Measurements from ENCODE around the gene ATP13A3. TPM values are rescaled to one million over a fixed set of nuclear protein-coding genes. Genes with fewer than 3 reads are reported as not detected.

ATP13A3 gene
- total and polyA plus RNA-seq, 4 donors, result 33.6 to 257 (median 56.4) TPM

DNA sequence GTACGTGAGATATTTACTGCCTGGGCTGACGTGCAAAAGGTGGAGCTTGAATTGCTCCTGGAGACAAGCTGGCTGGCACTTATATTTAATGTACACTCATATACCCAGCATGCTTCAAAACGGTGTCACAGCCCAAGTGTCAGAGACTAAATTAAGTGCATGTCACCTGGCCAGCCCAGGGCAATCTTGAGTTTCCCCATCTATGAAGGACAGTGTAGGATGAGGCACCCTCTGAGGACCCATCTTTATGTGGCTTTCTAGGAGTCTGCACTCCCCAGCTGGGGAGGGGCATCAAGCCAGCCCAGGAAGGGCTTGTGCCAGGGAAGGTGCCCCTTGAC is 122.5 kb downstream of the ATP13A3 start:
- H3K4me3 ChIP-seq (ENCODE audit: low read depth in 1 of 3, low read length in 3 of 3), result no peak overlapping the region
- H3K9ac ChIP-seq (ENCODE audit: low read depth in 1 of 2, low read length in 2 of 2), result no peak overlapping the region
- 80% methylated on average over 3 of the region's 3 CpGs for WGBS
- H3K9me3 ChIP-seq (ENCODE audit: control insufficient read depth in 4 of 4, low read length in 3 of 4), result no peaks in the 10 kb centered on the region
- H3K4me1 ChIP-seq (ENCODE audit: control insufficient read depth in 4 of 4, insufficient read depth in 4 of 4, low read length in 3 of 4), result peaks cover 0 to 7% (median 3%) of the 10 kb centered on the region in 4 donors
- H3K36me3 ChIP-seq (ENCODE audit: control insufficient read depth in 4 of 4, insufficient read depth in 3 of 4, low read depth in 1 of 4, low read length in 3 of 4), result no peaks in the 10 kb centered on the region
- peaks cover 0 to 4% (median 0%) of the 10 kb centered on the region in 4 donors for H3K27me3 ChIP-seq (ENCODE audit: control insufficient read depth in 4 of 4, insufficient read depth in 4 of 4, low read length in 3 of 4)
- H3K27ac ChIP-seq (ENCODE audit: low read depth in 1 of 2, low read length in 2 of 2), result peak overlapping the region in 1 of 2 donors; percentile 1
- no peak for TF ChIP-seq JUND (IDR thresholded peaks at IDR 0.05)
- TF ChIP-seq, protein P1, sequence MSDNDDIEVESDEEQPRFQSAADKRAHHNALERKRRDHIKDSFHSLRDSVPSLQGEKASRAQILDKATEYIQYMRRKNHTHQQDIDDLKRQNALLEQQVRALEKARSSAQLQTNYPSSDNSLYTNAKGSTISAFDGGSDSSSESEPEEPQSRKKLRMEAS (IDR thresholded peaks at IDR 0.05), result no peak
- TF ChIP-seq HNF4G (IDR thresholded peaks at IDR 0.05), result no peak
- no peak for TF ChIP-seq TAF1 (conservative IDR thresholded peaks at IDR 0.05)
- TF ChIP-seq, protein P2, sequence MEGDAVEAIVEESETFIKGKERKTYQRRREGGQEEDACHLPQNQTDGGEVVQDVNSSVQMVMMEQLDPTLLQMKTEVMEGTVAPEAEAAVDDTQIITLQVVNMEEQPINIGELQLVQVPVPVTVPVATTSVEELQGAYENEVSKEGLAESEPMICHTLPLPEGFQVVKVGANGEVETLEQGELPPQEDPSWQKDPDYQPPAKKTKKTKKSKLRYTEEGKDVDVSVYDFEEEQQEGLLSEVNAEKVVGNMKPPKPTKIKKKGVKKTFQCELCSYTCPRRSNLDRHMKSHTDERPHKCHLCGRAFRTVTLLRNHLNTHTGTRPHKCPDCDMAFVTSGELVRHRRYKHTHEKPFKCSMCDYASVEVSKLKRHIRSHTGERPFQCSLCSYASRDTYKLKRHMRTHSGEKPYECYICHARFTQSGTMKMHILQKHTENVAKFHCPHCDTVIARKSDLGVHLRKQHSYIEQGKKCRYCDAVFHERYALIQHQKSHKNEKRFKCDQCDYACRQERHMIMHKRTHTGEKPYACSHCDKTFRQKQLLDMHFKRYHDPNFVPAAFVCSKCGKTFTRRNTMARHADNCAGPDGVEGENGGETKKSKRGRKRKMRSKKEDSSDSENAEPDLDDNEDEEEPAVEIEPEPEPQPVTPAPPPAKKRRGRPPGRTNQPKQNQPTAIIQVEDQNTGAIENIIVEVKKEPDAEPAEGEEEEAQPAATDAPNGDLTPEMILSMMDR (IDR thresholded peaks at IDR 0.05; ENCODE audit: low read depth, low read length, missing input control), result no peak
- TF ChIP-seq RAD21 (IDR thresholded peaks at IDR 0.05), result no peak
- no peak for TF ChIP-seq NR2F2 (IDR thresholded peaks at IDR 0.05)
- TF ChIP-seq FOXA2 (IDR thresholded peaks at IDR 0.05), result no peak
- TF ChIP-seq, protein P3, sequence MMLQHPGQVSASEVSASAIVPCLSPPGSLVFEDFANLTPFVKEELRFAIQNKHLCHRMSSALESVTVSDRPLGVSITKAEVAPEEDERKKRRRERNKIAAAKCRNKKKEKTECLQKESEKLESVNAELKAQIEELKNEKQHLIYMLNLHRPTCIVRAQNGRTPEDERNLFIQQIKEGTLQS (IDR thresholded peaks at IDR 0.05), result no peak
- no peak for TF ChIP-seq RXRA (IDR thresholded peaks at IDR 0.05)
- no peak for TF ChIP-seq YY1 (IDR thresholded peaks at IDR 0.05)
- no peak for TF ChIP-seq EGR1 (IDR thresholded peaks at IDR 0.05; ENCODE audit: low read depth in 2 of 2)
- no peak for TF ChIP-seq FOXA1 (IDR thresholded peaks at IDR 0.05)
- TF ChIP-seq, protein P4, sequence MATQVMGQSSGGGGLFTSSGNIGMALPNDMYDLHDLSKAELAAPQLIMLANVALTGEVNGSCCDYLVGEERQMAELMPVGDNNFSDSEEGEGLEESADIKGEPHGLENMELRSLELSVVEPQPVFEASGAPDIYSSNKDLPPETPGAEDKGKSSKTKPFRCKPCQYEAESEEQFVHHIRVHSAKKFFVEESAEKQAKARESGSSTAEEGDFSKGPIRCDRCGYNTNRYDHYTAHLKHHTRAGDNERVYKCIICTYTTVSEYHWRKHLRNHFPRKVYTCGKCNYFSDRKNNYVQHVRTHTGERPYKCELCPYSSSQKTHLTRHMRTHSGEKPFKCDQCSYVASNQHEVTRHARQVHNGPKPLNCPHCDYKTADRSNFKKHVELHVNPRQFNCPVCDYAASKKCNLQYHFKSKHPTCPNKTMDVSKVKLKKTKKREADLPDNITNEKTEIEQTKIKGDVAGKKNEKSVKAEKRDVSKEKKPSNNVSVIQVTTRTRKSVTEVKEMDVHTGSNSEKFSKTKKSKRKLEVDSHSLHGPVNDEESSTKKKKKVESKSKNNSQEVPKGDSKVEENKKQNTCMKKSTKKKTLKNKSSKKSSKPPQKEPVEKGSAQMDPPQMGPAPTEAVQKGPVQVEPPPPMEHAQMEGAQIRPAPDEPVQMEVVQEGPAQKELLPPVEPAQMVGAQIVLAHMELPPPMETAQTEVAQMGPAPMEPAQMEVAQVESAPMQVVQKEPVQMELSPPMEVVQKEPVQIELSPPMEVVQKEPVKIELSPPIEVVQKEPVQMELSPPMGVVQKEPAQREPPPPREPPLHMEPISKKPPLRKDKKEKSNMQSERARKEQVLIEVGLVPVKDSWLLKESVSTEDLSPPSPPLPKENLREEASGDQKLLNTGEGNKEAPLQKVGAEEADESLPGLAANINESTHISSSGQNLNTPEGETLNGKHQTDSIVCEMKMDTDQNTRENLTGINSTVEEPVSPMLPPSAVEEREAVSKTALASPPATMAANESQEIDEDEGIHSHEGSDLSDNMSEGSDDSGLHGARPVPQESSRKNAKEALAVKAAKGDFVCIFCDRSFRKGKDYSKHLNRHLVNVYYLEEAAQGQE (IDR thresholded peaks at IDR 0.05), result no peak
- TF ChIP-seq SP1 (IDR thresholded peaks at IDR 0.05), result no peak
- TF ChIP-seq GABPA (IDR thresholded peaks at IDR 0.05 in 1 of 2, conservative IDR thresholded peaks at IDR 0.05 in 1 of 2), result no peak
- no peak for TF ChIP-seq HNF4A (conservative IDR thresholded peaks at IDR 0.05)
- TF ChIP-seq, protein P5, sequence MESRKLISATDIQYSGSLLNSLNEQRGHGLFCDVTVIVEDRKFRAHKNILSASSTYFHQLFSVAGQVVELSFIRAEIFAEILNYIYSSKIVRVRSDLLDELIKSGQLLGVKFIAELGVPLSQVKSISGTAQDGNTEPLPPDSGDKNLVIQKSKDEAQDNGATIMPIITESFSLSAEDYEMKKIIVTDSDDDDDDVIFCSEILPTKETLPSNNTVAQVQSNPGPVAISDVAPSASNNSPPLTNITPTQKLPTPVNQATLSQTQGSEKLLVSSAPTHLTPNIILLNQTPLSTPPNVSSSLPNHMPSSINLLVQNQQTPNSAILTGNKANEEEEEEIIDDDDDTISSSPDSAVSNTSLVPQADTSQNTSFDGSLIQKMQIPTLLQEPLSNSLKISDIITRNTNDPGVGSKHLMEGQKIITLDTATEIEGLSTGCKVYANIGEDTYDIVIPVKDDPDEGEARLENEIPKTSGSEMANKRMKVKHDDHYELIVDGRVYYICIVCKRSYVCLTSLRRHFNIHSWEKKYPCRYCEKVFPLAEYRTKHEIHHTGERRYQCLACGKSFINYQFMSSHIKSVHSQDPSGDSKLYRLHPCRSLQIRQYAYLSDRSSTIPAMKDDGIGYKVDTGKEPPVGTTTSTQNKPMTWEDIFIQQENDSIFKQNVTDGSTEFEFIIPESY (IDR thresholded peaks at IDR 0.05), result no peak
- no peak for DNase-seq (ENCODE audit: low spot score)
